ENCODE results near the gene TET1.
"Not testable (repeated sequence)": the region's sequence is repeated elsewhere in the genome, so short reads cannot be mapped to it uniquely, and the experiment has no call there.

TET1 gene

DNA sequence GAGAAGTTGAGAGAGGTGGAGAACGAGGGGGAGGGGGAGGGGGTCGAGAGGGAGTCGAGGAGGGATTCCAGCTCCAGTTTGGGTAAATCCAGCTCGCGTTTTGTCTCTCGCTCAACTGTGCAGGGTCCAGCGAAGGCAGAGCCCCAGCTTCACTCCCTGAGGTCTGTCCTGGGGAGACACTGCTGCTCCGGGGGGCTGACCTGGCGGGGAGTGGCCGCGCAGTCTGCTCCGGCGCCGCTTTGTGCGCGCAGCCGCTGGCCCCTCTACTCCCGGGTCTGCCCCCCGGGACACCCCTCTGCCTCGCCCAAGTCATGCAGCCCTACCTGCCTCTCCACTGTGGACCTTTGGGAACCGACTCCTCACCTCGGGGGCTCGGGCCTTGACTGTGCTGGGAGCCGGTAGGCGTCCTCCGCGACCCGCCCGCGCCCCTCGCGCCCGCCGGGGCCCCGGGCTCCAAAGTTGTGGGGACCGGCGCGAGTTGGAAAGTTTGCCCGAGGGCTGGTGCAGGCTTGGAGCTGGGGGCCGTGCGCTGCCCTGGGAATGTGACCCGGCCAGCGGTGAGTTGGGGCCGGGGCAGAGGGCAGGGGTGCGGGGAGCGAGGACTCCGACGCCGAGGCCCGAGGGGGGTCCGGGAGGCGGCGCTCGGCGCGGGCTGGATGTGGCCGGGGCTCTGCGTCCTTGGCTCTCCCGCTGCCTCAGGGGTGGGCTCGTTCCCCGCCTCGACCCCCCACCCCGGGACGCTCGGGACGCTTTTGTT lies at the start of gene TET1:
Gene TET1 (plus strand): TSS at position 152 of the 757 bp plus-strand sequence. CDS start 12,002 bp downstream, outside the sequence.
- DNase-seq: peak; percentile 5

DNA sequence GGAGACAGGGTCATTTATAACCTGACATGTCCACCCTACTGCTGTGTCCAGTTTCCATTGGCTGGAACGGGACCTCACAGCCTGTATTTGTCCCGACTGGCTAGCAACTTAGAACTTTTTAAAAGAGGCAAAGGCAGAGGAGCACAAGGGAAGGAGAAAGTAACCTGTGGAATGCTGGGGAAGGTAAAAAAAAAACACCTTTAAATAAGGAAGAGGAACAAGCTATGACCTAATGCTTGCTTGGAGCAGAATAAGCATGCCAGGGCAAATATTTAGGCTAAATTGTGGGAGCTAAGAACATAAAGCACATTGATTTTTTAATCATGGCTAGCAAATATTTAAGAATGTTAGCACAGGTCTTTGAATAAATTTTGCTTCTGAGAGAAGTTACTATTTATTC lies 43.9 kb upstream of the TET1 start:
- DNase-seq: not testable (repeated sequence)

DNA sequence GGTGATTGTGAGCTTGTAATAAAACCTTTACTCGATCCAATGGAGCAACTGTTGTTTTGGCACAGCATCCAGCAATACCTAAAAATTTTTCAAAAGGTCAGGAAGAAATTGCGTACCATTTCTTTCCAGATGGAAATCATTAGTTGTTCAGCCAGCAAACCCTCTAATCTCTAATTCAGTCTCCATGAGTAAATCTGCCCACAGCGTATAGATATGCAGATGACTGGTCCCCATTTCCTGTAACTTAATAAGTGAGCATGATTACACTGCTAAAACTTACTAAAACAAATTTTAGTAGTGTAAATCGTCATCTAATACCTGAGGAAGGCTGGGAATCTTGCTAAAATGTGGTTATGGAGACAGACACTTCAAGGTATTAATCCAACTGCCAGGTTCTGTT lies 43.4 kb upstream of the TET1 start:
- DNase-seq: no peak

DNA sequence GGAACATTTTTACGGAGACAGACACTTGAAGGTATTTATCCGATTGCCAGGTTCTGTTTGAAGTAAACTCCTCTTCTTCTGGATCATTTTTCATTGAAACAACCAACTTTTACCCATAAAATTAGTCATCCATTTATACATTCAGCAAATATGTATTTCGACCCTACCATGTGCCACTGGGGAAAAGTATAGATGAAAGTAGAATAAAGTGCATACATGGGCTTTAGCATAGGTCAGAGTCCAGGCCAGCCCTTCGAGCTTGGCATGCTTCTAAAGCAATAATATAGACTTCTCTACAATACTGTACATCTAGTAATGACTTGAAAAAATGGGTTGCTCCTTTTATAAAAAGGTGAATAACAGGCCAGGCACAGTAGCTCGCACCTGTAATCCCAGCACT lies 42.9 kb upstream of the TET1 start:
- DNase-seq: no peak

DNA sequence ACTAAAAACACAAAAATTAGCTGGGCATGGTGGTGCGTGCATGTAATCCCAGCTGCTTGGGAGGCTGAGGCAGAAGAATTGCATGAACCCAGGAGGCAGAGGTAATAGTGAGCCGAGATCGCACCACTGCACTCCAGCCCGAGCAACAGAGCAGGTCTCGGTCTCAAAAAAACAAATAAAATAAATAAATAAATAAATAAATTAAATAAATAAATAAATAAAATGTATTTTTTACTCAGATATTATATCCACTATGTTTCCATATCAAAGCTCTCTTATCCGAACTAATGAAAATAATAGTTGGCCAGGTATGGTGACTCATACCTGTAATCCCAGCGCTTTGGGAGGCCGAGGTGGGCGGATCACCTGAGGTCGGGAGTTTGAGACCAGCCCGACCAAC lies 41.5 kb upstream of the TET1 start:
- not testable (repeated sequence) for DNase-seq

DNA sequence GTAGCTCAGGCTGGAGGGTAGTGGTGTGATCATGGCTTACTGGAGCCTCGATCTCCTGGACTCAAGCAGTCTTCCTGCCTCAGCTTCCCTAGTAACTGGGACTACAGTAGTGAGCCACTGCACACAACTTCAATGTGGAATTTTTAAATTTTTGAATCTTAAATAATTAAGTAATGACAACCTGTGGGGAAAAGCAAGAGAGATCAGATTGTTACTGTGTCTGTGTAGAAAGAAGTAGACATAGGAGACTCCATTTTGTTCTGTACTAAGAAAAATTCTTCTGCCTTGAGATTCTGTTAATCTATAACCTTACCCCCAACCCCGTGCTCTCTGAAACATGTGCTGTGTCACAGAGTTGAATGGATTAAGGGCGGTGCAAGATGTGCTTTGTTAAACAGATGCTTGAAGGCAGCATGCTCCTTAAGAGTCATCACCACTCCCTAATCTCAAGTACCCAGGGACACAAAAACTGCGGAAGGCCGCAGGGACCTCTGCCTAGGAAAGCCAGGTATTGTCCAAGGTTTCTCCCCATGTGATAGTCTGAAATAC lies 34.6 kb upstream of the TET1 start:
- DNase-seq: not testable (repeated sequence)

DNA sequence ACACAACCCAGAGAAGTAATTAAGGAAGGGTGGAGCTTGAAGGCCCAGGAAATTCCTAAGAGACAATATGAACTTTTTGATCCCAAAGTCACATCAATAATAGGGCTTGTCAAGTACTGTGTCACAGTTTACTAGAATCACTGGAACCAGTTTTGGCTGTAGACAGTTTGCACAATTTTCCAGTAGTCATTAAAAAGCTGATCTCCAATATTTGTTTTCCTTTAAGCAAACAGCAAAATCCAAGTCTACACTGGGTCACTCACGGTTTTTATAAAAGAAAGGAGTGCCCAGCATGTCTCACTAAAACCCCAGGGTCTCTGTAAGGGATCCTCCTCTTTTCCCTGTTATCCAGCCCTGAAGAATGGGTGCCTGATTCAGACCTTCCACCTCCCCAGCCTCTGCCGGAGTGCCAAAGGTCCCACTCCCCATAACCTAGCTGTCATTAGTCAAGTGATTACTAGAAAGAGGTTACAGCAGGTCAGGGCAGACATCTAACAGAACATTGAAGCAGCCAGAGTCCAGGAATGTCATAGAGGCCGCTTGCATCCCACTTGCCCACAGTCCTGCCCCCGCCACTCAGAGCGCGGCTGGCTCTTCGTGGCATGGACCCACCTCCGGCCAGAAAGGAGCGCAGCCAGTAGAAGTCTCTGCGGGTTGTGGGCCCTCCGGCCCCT lies 33.4 kb upstream of the TET1 start:
- no peak for DNase-seq

DNA sequence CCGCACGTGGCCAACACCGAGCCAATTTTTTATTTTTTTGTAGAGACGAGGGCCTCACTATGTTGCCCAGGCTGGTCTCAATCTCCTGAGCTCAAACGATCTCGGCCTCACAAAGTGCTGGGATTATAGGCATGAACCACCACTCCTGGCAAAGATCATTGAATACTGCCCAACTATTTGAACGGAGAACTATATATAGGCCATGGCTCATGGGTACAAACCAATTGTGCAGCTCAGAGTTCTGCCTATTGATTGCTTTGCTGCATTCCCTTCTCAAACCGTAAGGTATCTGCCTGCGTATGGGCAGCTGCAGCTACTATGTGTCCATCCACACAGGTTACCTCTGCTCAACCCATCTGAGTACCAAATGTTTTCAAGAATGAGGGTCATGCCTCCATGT lies 23.2 kb upstream of the TET1 start:
- DNase-seq: no peak

DNA sequence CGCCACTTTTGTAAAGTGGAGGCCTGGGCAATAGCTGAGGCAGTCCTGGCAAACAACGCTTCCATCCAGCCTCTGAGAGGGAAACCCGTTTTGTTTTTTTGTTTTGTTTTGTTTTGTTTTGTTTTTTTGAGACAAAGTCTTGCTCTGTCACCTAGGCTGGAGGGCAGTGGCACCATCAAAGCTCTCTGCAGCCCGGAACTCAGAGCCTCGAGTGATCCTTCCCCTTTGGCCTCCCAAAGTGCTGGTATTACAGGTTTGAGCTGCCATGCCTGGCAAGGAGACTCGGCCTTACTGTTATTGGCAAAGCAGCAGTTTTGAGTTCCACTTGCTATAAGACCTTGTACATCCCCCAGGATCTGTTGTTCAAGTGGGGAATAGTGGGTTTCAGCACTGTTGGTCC lies 22.3 kb upstream of the TET1 start:
- no peak for DNase-seq

DNA sequence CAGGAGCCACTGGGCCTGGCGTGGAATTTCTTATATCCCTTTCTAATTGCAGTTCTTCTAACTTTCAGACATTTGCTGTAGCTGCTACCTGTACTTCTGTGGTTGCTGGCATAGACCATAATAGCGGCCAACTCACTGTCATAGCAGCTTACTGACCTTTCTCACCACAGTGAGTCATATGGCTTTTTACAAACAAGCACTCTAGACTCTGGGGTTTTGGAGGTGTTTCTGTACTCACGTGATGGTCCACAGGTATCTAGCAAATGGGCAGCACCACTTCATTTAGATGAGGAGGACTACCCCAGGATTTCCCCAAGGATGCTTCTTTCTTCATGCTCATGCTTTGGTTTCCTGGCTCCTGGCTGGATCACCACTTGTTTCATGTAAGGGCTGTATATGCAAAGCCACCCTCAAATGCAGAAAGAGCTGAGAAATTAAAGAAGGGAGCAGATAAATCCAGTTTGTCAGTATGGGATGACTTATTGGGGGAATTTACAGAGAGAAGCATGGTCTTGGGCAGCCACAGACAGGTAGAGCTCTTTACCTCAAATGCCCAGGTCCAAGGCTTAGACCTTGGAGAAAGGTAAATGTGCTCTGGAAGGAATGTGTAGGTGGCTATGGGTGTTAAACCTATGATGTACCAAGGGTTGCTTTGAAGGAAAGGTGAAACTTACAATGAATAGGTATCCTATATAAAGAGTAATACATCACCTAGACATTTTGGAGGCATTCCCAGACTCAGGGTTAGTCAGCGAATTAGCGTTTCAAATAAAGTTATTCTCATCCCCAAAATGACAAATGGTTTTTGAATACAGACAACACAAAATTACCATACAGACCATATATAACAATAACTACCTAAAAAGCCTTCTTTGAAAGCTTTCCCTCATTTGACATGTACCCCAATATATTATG lies 16.9 kb upstream of the TET1 start:
- DNase-seq: no peak

DNA sequence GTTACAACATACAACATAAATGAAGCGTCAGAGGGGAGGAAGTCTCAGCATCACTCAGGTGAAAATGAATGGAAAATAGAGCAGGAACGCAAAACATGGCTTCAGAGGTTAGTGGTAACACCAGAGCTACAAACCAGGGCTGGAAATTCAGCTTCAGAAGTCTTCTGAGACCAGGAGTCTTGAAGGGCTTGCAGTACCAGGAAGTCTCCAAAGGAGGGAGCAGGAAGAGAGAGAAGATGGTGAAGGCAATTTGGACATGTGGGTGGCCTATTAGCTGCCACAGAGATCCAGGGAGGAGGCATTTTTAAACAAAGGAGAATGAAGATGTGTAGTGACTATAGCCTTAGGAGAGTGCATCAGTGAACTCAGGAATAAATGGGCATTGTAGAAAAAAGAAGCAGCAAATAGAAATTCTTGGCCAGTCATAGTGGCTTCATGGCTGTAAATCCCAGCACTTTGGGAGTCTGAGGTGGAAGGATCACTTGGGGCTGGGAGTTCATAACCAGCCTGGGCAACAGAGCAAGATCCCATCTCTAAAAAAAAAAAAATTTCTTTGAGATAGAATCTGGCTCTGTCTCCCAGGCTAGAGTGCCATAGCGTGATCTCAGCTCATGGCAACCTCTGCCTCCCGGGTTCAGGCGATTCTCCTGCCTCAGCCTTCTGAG lies 9.3 kb upstream of the TET1 start:
- peak; percentile 22 for DNase-seq

DNA sequence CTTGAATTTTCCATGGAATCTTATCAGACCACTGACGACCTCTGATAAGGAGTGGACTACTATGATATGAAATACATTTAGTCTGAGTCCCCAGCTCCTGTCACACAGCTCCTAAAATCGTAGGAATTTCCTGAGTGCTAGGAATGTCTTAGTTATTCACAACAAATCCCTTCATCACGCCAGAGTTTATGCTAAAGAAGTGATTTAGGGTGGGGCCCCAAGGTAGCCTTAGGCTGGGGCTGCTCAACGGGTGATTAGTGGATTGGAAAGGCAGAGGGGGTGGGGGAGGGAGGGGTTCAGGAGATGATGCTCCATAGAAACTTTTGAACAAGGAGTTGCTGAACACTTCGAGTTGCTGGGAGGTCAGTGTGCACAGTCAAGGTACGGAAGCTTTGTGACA lies 7.0 kb upstream of the TET1 start:
- no peak for DNase-seq

DNA sequence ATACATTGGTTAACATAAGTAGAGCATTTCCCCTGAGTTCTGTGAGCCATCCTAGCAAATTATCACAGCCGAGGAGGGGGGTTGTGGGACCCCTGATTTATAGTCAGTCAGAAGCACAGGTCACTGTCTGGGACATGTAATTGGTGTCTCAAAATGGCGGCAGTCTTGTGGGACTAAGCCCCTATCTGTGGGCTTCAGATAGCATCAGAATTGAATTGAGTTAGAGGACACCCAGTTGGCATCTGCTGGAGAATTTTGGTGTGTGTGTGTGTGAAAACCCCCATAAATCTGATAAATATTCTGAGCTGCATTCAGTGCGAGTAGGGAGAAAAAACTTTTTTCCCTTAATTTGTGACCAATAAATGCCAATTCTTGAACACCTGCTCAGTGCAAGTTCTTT lies 6.5 kb upstream of the TET1 start:
- DNase-seq: no peak

DNA sequence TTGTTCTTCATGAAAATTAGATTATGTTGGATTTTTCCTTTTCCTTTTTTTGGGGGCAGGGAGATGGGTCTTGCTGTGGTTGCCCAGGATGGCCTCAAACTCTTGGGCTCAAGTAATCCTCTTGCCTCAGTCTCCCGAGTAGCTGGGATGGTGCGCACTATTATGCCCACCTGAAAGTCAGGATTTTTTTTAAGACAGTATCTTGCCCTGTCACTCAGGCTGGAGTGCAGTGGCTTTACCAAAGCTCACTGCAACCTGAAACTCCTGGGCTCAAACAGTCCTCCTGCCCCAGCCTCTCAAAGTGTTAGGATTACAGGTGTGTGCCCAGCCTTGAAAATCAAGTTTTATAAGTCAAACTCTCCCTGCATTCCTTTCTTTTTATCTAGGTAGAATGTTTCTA lies 1.7 kb upstream of the TET1 start:
- DNase-seq: no peak

DNA sequence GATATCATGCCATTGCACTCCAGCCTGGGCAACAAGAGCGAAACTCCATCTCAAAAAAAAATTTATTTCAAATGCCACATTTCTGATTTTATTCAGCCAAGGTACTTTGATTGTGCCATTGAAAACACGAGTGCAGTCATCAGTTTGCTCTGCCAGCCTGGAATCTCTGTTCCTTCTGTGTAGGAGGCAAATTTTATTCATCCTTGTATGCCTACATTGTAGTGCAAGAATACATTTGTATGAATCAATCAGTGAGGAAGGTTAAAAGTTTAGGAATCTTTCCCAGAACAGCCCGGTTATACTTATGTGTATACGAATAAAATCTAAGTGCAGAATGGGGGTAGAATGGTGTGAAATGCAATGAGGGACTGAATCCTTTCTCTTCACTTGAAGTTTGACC lies 886 bp upstream of the TET1 start:
- no peak for DNase-seq

DNA sequence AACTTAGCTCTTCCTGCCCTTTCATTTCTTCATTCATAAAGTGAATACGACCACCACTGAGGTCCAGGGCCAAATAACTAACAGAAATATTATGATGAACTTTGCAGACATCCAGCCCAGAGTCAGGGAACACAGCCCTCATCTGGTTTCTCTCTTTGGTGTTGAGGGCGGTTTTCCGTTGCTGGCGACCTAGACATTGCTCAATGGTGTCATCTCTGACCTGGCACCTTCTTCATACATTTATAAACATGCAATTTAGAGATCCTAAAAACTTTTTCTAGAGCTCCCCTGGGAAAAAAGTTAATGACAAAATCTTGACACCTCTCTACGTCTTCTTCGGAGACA lies 324 bp upstream of the TET1 start:
- DNase-seq: no peak

DNA sequence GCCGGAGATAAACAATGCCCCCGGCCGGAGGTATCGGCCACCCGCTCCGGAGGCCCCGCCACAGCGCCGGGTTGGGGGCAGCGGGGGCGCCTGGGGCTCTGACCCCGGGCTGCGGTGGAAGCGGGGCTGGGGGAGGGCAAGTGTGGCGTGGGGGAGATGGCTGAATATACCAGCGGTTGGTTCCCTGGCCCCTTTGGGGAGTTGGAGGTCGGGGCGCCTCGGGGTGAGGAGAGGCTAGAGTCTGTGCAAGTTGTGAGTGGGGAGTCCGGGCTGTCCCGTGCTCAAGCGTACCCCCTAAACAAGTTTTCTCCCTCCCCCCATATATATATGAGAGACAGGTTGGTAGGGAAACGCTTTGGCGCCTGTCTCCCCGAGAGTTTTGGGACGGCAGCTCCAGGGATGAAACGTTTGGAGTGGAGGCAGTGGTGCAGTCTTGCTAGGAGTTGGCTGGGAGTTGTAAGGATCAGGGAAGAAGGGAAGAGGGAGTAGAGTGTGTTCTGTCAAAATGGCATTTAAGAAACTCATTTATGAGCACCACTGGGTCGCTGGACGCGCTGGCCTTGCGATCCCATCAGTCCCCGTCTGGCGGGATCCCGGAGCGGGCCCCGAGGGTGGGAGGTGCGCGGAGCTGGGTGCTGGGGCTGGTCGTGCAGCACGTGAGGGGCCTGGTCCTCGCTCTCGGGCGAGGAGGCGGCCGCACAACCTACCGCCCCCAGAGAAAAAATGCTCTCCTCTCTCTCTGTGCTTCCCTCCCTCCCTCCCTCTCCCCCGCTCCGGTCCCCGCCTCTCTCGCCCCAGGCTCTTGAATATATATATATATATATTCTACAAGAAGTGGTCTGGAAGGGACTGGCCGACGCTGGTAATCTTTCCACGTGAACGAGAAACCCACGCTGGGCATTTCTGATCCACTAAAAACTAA lies 1.1 kb downstream of the TET1 start:
- no peak for DNase-seq

DNA sequence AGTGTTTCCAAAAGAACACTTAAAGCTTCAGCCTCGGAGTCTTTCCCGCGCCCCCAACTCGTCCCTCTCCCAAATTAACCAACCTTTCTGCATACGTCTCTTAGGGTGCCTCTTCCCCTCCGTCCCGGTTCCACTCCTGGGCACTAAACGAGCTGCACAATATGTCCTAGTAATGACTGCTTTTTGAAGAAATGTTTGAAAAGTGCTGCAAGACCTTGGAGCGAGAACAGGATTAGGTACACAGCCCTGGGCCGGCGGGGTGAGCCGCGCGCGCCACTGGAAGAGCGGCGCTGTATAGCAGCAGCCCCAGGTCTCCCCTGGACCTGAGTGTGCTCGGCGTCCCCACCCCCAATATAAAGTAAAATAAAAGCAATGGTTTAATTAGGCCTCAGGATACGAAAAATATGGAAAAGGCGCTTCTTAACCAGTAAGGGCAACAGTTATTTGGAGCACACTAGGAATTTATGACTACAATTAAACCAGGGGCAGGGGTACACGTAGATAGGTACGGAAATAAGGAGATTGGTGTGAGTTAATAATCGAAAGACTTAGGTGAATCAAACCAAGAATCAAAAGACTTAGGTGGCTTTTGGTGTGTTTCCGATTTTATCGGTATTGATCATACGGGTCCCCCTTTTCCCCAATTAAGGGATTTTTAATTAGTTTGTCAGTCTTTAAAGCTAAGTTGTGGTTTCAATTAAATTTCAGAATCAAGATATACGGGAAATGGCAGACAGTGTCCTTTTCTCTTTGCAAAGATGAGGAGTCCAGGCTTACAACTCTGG lies 1.9 kb downstream of the TET1 start:
- DNase-seq: no peak

DNA sequence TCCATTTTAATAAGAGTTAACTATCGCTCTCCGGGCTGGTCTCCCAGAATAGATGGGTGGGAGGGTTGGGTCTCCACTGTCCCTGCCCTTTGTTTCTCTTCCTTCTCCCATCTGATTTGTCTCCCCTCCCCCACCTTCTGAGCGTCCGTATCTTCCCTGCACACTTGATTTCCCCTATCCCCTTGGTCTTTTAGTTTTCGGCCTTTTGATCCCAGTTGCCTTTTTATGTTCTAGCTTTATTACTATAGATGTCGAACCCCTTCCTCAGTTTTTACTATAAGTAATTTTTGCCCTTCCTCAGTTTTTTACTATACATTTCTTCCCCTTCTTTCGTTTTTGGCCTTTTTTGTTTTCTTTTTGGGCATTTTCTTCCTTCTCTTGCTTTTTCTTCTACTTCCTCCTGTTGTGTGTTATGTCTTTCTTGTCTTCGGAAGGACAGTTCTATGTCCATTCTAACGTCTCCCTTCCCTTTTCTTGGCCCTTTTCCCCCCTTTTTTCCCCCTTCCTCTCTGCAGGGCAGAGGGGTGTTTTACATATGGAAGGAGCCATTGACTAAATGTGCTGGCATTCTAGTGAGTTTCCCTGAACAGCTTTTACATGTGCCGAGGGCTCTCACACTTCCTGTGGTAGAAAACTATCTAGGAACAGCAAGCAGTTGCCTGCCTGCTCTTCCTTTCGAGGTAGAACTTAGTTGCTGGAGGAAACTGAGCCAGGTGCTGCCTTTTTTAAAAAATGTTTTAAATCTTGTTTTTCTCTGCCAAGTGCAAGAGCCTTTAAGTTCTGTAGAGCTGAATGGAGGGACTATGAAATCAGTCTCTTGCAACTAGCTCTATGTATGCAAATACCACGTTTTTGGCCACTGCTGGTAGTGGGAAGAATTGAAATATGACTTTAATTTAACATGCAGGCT lies 2.8 kb downstream of the TET1 start:
- DNase-seq: peak; percentile 4

DNA sequence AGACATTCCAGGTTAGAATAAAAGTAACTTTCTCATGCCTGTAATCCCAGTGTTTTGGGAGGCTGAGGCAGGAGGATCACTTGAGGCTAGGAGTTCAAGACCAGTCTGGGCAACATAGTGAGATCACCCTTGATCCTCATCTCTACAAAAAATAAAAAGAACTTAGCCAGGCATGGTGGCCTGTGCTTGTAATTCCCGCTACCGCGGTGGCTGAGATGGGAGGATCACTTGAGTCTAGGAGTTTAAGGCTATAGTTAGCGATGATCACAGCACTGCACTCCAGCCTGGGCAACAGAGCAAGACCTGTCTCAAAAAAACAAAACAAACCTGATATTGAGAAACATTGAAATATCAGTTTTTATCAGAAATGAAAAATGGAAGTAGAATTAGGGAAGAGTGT lies 4.6 kb downstream of the TET1 start:
- DNase-seq: no peak

Data from NCI-H2029 (cell line).